Measurements from ENCODE around the gene DDN. TPM values are rescaled to one million over a fixed set of nuclear protein-coding genes. Genes with fewer than 3 reads are reported as not detected.
A peak's percentile ranks its signal among the peaks of the same experiment; 100 is the strongest.

The DDN gene
- total and polyA plus RNA-seq, 9 of the 15 experiments (the other 6 are each of a cell fraction or from before 2014, with no cell fraction given), result 0.03 to 3.6 (median 1.6) TPM

DNA sequence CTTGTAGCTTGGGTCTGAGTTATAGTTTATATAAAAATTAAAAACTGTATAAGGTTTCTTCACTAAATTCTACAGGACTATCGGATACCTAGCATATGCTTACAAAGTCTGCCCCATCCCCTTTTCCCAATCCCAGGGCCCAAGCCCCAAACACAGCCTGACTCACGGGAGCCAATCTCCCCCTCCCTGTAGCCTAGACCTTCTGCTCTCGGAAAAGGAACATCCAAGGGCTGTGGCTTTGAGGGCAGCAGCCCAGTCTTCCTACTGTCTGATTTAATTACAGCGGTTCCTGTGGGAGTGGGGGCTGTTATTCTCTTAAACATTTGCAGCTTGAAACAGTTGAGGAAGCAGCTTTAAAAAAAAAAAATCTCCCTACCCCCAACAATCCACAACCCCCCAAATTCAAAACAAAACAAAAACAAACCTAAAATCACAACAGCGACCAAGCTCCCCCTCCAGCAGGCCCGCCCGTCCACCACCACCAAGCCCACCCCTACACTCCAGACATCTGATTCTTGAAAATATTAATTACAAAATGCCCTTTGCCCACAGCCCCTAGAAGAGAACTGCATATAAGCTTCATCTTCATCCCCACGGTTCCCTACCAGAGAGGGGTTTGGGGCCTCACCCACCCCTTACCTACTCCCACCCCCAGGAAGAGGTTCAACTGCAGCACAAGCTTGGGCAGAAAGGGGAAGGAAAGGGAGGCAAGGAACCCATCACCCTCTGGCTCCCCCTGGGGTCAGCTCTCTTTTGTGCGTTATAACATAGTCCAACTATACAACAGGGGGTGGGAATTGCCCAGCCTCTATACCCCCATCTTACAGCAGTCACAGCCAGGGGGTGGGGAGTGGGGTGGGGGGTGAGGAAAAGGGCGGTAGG lies 20.5 kb upstream of the DDN start:
- Histone ChIP-seq H3K9me1 (ENCODE audit: control insufficient read depth, insufficient read depth, low read length) (no peaks in the 10 kb centered on the region), H3K9me3 (replicated peaks; ENCODE audit: control insufficient read depth, insufficient read depth, low read depth, low read length) (no peaks in the 10 kb centered on the region), H3K36me3 (ENCODE audit: control insufficient read depth, insufficient read depth, low read length) (peaks cover 52% of the 10 kb centered on the region), H3K4me1 (replicated peaks in 1 of 2; ENCODE audit: control insufficient read depth in 2 of 2, insufficient read depth in 2 of 2, low read length in 2 of 2) (peaks cover 38 to 42% of the 10 kb centered on the region in 2 experiments), H3K79me2 (ENCODE audit: control insufficient read depth, insufficient read depth, low read length) (peaks cover 25% of the 10 kb centered on the region), H3K4me2 (ENCODE audit: insufficient read depth, low read length) (peak overlapping the region; percentile 63), H3K4me3 (peak overlapping the region; percentile 69; the same call in 1 of the 2 replicates), H4K20me1 (replicated peaks; ENCODE audit: control insufficient read depth, insufficient read depth, low read length) (no peaks in the 10 kb centered on the region), H3K27ac (ENCODE audit: extremely low read depth, low read depth, low read length) (peak overlapping the region; percentile 99), H2AFZ (ENCODE audit: low read depth, low read length) (0 out of 2 replicates have a peak overlapping the region, but pooled peaks have one; percentile 36), H3K9ac (ENCODE audit: insufficient read depth in 1 of 2, low read depth in 2 of 2, low read length in 2 of 2) (peak overlapping the region; percentile 87 to 93; a peak in 3 of 4 replicates), H3K27me3 (ENCODE audit: control insufficient read depth in 2 of 2, insufficient read depth in 2 of 2, low read length in 2 of 2) (no peaks in the 10 kb centered on the region)
- DNase-seq (ENCODE audit: extremely low read depth in 1 of 4, low spot score in 3 of 4) (peak; percentile 67 to 81 (median 75)), ATAC-seq (peak; percentile 72), FAIRE-seq (peak; percentile 90)
- intact Hi-C loops (cut with micrococcal nuclease), result loop anchor here (2.0 kb wide), 1 partner anchor 23 kb away; no protein-coding TSS in a partner anchor
- WGBS (ENCODE audit: insufficient coverage, low coverage, missing lambda C conversion rate), result 20% methylated on average over 7 of the region's 10 CpGs
- ChIA-PET CTCF (ENCODE audit: low intra/inter-chr PET ratio) (interaction anchor here (0.5 to 0.6 kb wide), 3 partner anchors 23 to 205 kb away, joined by 3 to 5 read pairs (median 4); no protein-coding TSS in a partner anchor), POLR2A (interaction anchor here (0.6 to 6.8 kb wide), 10 partner anchors 9 to 309 kb away, joined by 3 to 78 read pairs (median 5); partner anchors contain the start of genes DDN and TUBA1B)
- in situ Hi-C loops (cut with MboI), result no loop called here
- BruUV-seq (replicated peaks), result no TSS peak
- peak; percentile 21 for TF ChIP-seq NEUROD1 (IDR thresholded peaks at IDR 0.05; ENCODE audit: borderline replicate concordance, low read depth, low read length, partially characterized antibody)
- TF ChIP-seq RNF2 (IDR thresholded peaks at IDR 0.05), result no peak
- peak; percentile 36; the same call in 1 of the 2 replicates for TF ChIP-seq HDAC2 (IDR thresholded peaks at IDR 0.05)
- TF ChIP-seq EHMT2 (IDR thresholded peaks at IDR 0.05), result no peak
- TF ChIP-seq SMC3 (conservative IDR thresholded peaks at IDR 0.05; ENCODE audit: insufficient read depth, low read depth, low read length), result 0 out of 2 replicates have a peak, but pooled peaks have one; percentile 5
- peak; percentile 72; the same call in 1 of the 2 replicates for TF ChIP-seq ZBTB7A (IDR thresholded peaks at IDR 0.05; ENCODE audit: borderline replicate concordance, control insufficient read depth, low read depth, low read length)
- 0 out of 2 replicates have a peak, but pooled peaks have one; percentile 1 for TF ChIP-seq ZNF766 (CRISPR knock-in tag; conservative IDR thresholded peaks at IDR 0.05)
- 0 out of 4 replicates have a peak, but pooled peaks of 1 of the 2 experiments have one; percentile 32 for TF ChIP-seq ZNF318 (IDR thresholded peaks at IDR 0.05; ENCODE audit: borderline replicate concordance in 1 of 2, low read depth in 1 of 2)
- TF ChIP-seq, protein P1, sequence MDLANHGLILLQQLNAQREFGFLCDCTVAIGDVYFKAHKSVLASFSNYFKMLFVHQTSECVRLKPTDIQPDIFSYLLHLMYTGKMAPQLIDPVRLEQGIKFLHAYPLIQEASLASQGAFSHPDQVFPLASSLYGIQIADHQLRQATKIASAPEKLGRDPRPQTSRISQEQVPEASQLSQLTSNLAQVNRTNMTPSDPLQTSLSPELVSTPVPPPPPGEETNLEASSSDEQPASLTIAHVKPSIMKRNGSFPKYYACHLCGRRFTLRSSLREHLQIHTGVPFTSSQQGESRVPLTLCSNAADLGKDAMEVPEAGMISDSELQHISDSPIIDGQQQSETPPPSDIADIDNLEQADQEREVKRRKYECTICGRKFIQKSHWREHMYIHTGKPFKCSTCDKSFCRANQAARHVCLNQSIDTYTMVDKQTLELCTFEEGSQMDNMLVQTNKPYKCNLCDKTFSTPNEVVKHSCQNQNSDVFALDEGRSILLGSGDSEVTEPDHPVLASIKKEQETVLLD (IDR thresholded peaks at IDR 0.05), result 0 out of 2 replicates have a peak, but pooled peaks have one; percentile 22
- TF ChIP-seq FOXA1 (IDR thresholded peaks at IDR 0.05; ENCODE audit: borderline replicate concordance), result no peak

Measured in K562 (cell line).